HG02642 (cell line): Measurements from ENCODE around the gene FBXO44.
A peak's percentile ranks its signal among the peaks of the same experiment; 100 is the strongest.

Source experiments
- ATAC-seq: cut with Tn5 transposase; IDR thresholded peaks from one replicate; pipeline ENCODE4 v1.9.1; 2021; ENCODE audit warnings: mild to moderate bottlenecking; ENCODE audit not compliant: unreplicated experiment, poor library complexity

The FBXO44 gene

GRCh38 chr1:11638121-11638520, 16.6 kb upstream of the FBXO44 start:
- ATAC-seq, result no peak

DNA sequence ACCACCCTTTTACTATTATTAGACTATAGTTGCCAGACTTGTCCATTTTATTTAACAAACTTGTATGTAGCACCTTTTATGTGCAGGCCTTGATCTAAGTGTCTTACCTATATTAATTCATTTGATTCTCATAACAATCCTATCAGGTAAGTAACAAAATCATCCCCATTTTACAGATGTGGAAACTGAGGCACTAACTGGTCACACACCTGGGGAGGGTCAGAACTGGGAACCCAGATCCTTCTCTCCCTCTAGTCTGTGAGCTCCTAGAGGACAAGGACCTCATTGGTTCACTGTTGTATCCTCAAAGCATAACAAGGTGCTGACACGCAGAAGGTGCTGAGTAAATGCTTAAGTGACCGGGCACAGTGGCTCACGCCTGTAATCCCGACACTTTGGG, 15.3 kb upstream of the FBXO44 start:
- ATAC-seq, result no peak

DNA sequence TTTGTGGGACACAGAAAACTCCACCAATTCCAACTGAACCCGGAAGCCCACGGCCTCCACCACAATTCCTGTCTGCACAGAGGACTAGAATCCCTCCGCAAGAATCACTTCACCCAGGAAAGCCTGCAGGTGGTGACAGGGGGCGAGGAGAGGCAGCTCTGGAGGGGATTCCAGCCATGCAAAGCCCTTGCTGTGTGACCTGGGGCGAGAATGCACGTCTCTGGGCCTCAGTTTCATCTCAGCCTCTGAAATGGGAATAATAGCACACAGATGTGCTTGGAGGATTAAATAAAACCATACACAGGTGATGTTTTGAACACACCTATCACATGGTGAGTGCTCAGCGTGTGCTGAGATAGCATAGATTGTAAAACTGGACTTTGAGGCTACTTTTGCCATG, 14.6 kb upstream of the FBXO44 start:
- no peak for ATAC-seq

GRCh38 chr1:11640944-11641343, 13.7 kb upstream of the FBXO44 start:
- no peak for ATAC-seq

GRCh38 chr1:11641776-11642305, 12.8 kb upstream of the FBXO44 start:
- ATAC-seq, result no peak

- ATAC-seq, result peak; percentile 57
Measured at GRCh38 chr1:11642418-11643017, 12.2 kb upstream of the FBXO44 start.

DNA sequence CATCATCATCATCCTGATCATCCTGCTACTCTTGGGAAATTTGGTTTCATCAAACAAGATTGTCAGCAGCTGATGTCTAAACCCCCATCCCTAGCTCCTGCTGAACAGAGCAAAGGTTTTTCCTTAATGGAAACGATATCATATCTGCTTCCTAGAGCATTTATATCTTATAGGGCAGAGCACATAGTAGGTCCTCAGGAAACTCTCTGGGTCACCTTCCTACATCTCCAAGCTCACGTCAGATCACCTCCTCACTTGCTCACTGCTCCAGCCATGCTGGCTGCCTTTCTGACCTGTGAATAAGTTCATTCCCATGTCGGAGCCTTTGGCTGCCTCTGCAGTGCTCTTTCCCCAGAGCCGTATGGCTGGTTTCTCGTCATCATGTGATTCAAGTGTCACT, 10.9 kb upstream of the FBXO44 start:
- no peak for ATAC-seq

DNA sequence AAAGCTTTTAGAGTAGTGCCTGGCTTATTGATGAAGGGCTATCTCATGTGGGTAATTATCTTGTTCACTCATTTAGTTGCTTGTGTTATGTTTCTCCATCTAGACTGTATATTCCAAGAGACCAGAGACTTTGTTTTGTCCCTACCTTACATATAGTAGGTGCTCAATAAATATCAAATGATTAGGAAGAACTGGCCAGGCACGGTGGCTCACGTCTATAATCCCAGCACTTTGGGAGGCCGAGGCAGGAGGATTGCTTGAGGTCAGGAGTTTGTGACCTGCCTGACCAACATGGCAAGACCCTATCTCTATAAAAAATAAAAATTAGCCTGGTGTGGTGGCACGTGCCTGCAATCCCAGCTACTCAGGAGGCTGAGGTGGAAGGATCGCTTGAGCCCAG, 9.4 kb upstream of the FBXO44 start:
- ATAC-seq, result no peak

- no peak for ATAC-seq
Measured at GRCh38 chr1:11645670-11646265, 8.9 kb upstream of the FBXO44 start.

DNA sequence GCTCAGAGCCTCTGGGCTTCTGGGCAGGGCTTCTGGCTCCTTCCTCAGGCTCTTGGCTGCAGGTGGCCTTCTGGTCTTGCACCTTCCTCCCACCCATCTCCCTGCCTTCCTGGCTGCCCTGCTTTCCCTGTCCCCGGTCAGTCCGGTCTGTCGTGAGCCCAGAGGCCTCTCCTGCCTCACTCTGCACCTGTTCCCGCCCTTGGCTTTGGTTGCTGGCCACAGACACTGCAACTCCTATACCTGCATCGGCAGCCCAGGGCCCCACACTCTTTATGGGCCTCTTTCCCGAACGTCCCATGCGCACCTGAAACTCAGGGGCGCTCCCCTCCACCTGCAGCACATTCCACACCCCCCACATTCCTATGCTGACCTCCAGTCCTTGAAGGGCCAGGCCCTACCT, 8.4 kb upstream of the FBXO44 start:
- no peak for ATAC-seq

- ATAC-seq, result no peak
Measured at GRCh38 chr1:11647333-11647732, 7.3 kb upstream of the FBXO44 start.

- no peak for ATAC-seq
Measured at GRCh38 chr1:11648039-11648438, 6.6 kb upstream of the FBXO44 start.

GRCh38 chr1:11648732-11649158, 5.9 kb upstream of the FBXO44 start:
- no peak for ATAC-seq

- no peak for ATAC-seq
Measured at GRCh38 chr1:11649237-11649623, 5.4 kb upstream of the FBXO44 start.

DNA sequence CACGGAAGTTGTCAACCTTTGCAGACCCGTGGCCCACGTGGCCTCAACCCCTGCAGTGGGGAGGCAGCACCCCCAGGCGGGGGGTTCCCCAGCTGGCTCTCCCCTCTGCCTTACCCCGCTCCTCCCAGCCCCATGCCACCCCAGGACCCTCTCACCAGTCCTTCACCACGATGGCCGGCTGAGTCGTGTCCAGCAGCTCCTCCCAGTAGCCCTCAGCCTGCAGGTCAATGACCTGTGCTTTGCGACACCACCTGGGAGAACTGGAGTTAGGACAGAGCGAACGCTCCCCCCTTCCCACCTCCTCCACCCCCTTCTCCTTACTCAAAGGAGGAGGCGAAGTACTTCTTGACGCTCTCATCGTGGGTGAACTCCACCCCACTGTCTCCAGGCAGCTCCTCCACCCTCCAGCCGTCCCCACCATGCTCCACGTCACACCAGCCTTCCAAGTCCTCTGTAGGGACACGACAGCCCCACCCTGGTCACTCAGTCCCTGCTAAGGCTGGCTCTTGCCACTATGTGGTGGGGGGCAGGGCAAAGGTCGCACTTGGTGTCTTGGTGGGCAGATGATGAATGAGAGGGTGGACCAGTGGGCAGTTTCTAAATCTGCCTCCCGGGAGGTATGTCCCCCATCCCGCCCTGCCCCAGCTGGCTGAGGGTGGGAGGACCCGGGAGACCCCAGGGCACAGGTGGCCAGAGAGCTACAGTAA, 4.9 kb upstream of the FBXO44 start:
- no peak for ATAC-seq

DNA sequence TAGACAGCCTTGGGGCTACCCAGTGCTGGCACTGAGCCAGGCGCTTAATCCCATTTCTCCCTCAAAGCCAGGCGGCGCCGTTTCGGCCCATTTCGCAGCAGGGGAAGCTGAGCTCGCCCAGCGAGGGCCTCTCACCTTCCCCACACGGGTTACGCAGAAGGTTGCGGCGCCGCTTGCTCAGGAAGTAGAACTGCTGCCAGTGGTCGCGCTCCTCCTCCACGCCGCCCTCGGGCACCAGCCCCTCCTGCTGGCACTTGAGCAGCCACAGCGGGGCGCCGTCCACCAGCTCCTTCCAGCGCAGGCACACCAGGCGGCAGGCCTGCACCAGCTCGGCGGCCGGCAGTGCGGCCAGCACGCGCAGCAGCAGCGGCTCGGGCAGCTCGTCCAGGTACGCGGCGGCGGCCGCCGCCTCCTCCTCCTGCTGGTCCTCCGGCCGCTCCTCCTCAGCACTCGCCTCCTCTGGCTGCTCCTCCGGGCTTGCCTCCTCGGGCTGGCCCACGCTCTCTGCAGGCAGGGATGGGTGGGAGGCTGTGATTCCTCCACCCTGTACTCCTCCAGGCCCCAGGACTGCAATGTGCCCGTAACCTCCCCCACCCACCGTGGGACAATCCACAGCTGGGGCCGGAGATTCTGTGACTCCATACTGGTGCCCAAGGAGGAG, 4.2 kb upstream of the FBXO44 start:
- ATAC-seq, result no peak

GRCh38 chr1:11651017-11651416, 3.7 kb upstream of the FBXO44 start:
- ATAC-seq, result no peak

DNA sequence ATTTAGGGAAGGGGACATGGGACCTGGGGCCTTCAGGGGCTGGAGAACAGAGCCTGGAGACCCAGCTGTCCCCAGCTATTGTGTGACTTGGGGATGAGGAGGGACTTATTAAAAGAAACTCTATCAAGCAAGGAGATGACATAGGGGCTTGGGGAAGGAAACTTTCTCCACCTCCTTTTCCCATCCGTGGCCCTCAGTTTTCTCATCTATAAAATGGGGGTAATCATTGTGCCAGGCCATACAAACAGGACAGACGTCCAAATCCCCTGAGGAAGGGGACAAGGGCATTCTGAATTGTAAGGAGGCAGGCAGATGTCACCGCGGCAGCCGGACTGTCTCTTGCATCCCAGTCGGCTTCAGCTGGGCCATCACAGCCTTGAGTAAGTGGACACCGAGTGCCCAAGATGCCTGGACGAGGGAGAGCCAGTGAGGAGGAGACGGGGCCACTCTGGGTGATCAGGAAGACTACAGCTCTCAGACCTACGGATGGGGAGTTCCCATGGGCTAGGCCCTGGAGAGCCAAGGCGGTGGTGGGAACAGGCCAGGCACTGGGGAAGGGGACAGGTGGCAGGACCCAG, 2.4 kb upstream of the FBXO44 start:
- no peak for ATAC-seq

- no peak for ATAC-seq
Measured at GRCh38 chr1:11653101-11653860, 1.4 kb upstream of the FBXO44 start.

- no peak for ATAC-seq
Measured at GRCh38 chr1:11653861-11654136, 878 bp upstream of the FBXO44 start.
